Ovary (tissue), 3 donors: ENCODE measurements around the gene SLC9A9.

Source experiments
- CTCF ChIP-seq, 3 donors: fragments of 450-650 bp in 2 of 3; fragments of 200-600 bp in 1 of 3; IDR thresholded peaks; one replicate each; pipeline versions ENCODE4 v1.5.1 to v1.8.0; 2016 to 2022; ENCODE audit warnings: antibody characterized with exemption in 3 of 3, mild to moderate bottlenecking in 1 of 3
- POLR2A ChIP-seq: fragments of 450-650 bp; IDR thresholded peaks from one replicate; pipeline ENCODE4 v1.6.1; 2017; ENCODE audit warnings: antibody characterized with exemption, mild to moderate bottlenecking, moderate library complexity
- donor health status: DM: no; HTN: no; CAD: no.

- TF ChIP-seq CTCF (IDR thresholded peaks at IDR 0.05) (no peak), POLR2A (no peak)
Observed at GRCh38 chr3:143331350-143331749, 516.9 kb downstream of the SLC9A9 start.
